Measurements from ENCODE around the gene GFRA4. TPM values are rescaled to one million over a fixed set of nuclear protein-coding genes. Genes with fewer than 3 reads are reported as not detected.

The GFRA4 gene
- total RNA-seq, 1 experiment from 2014 or later: not detected

DNA sequence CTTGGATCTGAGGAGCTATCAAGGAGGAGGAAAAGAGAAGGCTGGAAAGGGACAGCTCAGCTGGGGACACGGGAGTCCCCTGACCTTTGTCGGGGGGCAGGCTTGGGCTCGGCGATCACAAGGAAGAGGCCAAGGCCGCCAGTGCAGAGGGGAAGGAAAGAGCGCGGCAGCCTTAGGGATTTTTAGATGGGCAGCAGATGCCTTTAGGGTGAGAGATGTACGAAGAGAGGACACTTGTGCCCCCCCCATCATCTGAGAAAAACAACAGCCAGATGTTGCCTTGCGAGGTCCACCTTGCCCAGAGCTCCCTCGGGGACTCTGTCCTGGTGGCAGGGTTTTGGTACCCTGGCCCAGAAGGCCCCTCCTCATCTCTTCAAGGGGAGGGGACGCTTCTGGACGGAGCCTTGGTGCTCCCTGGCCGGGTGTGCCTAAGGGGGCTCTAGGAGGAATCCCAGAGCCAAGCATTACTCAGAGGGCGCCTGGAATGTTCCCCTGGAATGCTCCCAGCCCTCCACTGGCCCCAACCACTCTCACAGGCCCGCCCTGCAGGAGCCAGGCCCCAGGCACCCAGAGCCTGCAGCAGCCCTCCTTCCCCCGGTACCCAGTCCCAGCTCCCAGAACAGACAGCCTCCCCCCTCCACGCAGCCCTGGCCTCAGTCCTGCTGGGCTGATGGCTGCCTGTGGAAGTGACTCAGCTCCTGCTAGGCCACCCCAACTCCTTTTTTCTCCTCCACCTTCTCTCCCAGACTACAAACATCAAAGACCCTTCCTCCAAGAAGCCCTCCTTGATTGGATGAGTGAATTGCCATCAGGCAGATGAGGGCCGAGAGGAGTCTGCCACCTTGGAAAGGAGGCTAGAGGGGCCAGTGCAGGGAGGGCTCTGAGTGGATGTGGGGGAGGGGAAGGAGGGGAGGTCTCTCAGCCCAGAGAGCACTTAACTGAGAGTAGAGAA, 16.8 kb upstream of the GFRA4 start:
- H3K9ac ChIP-seq (ENCODE audit: low read length): no peak overlapping the region
- CTCF ChIA-PET: interaction anchor here (1.1 kb wide), 1 partner anchor 30 kb away, joined by 3 read pairs; no protein-coding TSS in a partner anchor
- POLR2A ChIA-PET: no interaction called here

DNA sequence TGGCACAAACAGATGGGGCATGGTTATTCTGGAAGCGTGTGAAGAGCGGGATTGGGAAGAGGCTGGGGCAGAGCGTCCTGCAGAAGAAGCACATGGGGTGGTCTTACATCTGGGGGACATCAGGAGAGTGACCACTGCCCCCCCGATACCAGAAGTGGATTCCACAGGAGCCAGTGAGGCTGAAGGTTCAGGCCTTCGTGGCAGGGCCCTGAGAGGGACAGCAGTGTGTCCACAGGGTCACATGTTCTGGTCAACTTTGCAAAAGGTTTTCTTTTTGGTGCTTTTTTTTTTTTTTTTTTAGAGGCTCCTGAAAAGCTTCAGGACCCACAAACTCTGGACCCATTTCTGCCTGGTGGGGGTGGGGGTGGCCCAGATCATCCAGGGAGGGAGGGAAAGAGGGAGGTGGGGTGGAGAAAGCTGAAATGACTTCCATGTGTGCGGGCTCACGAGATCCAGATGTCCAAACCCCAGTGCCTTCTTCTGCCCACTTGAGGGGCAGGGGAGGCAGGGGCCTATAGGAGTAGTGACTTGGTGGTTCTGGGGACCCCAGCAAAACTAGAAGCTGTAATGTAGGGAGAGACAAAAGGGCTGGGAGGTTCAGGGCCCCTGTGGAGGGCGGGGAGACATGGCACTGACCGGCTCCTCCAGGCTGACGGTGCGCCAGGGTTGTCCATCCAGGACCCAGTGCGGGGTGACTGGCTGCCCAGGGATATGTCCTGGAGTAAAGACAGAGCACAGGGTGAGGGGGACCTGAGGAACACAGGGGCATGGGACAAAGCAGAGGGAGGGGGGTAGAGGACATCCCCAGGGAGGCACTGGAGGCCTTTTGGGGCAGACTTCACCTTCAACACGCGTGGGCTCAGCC, 15.9 kb upstream of the GFRA4 start:
- Histone ChIP-seq H3K9me3 (ENCODE audit: control insufficient read depth in 1 of 2, insufficient read depth in 1 of 2, low read depth in 1 of 2, low read length in 2 of 2) (no peaks in the 10 kb centered on the region), H3K9me2 (ENCODE audit: insufficient read depth) (no peaks in the 10 kb centered on the region), H3K27me3 (ENCODE audit: insufficient read depth, low read length) (peaks cover 5% of the 10 kb centered on the region; the same call in 1 of the 2 replicates), H3K79me2 (ENCODE audit: insufficient read depth, low read length) (no peaks in the 10 kb centered on the region), H4K20me1 (ENCODE audit: insufficient read depth) (no peaks in the 10 kb centered on the region), H3K9ac (ENCODE audit: low read length) (no peak overlapping the region), H2AFZ (ENCODE audit: low read depth, low read length, poor library complexity, severe bottlenecking) (no peak overlapping the region), H3K4me2 (ENCODE audit: low read length) (no peak overlapping the region), H3K36me3 (ENCODE audit: control insufficient read depth in 1 of 2, insufficient read depth in 2 of 2, low read length in 2 of 2) (no peaks in the 10 kb centered on the region), H3K4me3 (replicated peaks in 1 of 2; ENCODE audit: low read depth in 1 of 2, low read length in 2 of 2) (no peak overlapping the region), H3K27ac (ENCODE audit: low read depth, low read length) (no peak overlapping the region), H3K4me1 (ENCODE audit: control insufficient read depth in 1 of 2, insufficient read depth in 2 of 2, low read length in 2 of 2) (peaks cover 2 to 13% of the 10 kb centered on the region in 2 experiments; a peak in 2 of 4 replicates)
- ChIA-PET CTCF (interaction anchor here (1.1 to 2.8 kb wide), 2 partner anchors 31 to 116 kb away, joined by 3 to 9 read pairs; no protein-coding TSS in a partner anchor), POLR2A (no interaction called here), RAD21 (ENCODE audit: low non-redundant PET in 1 of 2, low total read pairs in 2 of 2, uncharacterized antibody in 2 of 2, unreplicated experiment in 2 of 2) (no interaction called here)
- ATAC-seq: no peak
- intact Hi-C loops (cut with micrococcal nuclease): no loop called here
- no peak for DNase-seq (ENCODE audit: low read depth, low spot score)
- TF ChIP-seq REST (IDR thresholded peaks at IDR 0.05; ENCODE audit: low read depth) (no peak), TCF7L2 (IDR thresholded peaks at IDR 0.05; ENCODE audit: borderline replicate concordance, extremely low read depth, insufficient read depth, insufficient read length) (no peak), RAD21 (IDR thresholded peaks at IDR 0.05; ENCODE audit: low read depth) (no peak)
- no TSS peak for BruUV-seq (replicated peaks)

More for the DNA sequence above, 16.8 kb upstream of the GFRA4 start:
- ATAC-seq (no peak), DNase-seq (ENCODE audit: low read depth, low spot score) (no peak)
- peaks cover 5% of the 10 kb centered on the region; the same call in 1 of the 2 replicates for H3K27me3 ChIP-seq (ENCODE audit: insufficient read depth, low read length)
- BruUV-seq (replicated peaks): no TSS peak
- H3K9me3 ChIP-seq (ENCODE audit: control insufficient read depth in 1 of 2, insufficient read depth in 1 of 2, low read depth in 1 of 2, low read length in 2 of 2): no peaks in the 10 kb centered on the region
- H3K9me2 ChIP-seq (ENCODE audit: insufficient read depth): no peaks in the 10 kb centered on the region
- no peaks in the 10 kb centered on the region for H4K20me1 ChIP-seq (ENCODE audit: insufficient read depth)
- H3K79me2 ChIP-seq (ENCODE audit: insufficient read depth, low read length): no peaks in the 10 kb centered on the region
- H2AFZ ChIP-seq (ENCODE audit: low read depth, low read length, poor library complexity, severe bottlenecking): no peak overlapping the region
- peak overlapping the region; percentile 17 for H3K4me2 ChIP-seq (ENCODE audit: low read length)
- H3K27ac ChIP-seq (ENCODE audit: low read depth, low read length): no peak overlapping the region
- RAD21 ChIA-PET (ENCODE audit: low non-redundant PET in 1 of 2, low total read pairs in 2 of 2, uncharacterized antibody in 2 of 2, unreplicated experiment in 2 of 2): no interaction called here
- H3K4me1 ChIP-seq (ENCODE audit: control insufficient read depth in 1 of 2, insufficient read depth in 2 of 2, low read length in 2 of 2): peaks cover 2 to 13% of the 10 kb centered on the region in 2 experiments; a peak in 2 of 4 replicates
- no peak overlapping the region for H3K4me3 ChIP-seq (replicated peaks in 1 of 2; ENCODE audit: low read depth in 1 of 2, low read length in 2 of 2)
- H3K36me3 ChIP-seq (ENCODE audit: control insufficient read depth in 1 of 2, insufficient read depth in 2 of 2, low read length in 2 of 2): no peaks in the 10 kb centered on the region
- TF ChIP-seq ZNF274 (IDR thresholded peaks at IDR 0.05; ENCODE audit: low read depth, low read length) (no peak), CEBPB (IDR thresholded peaks at IDR 0.05; ENCODE audit: low read depth) (no peak), TCF7L2 (IDR thresholded peaks at IDR 0.05; ENCODE audit: borderline replicate concordance, extremely low read depth, insufficient read depth, insufficient read length) (no peak)
- intact Hi-C loops (cut with micrococcal nuclease): no loop called here
